GM18502 (cell line): ENCODE data around the gene PRR18.
"Not testable (repeated sequence)": the region's sequence is repeated elsewhere in the genome, so short reads cannot be mapped to it uniquely, and the experiment has no call there.

Experiments
- ATAC-seq: cut with Tn5 transposase; IDR thresholded peaks from one replicate; pipeline ENCODE4 v1.9.1; 2021; ENCODE audit warnings: mild to moderate bottlenecking; ENCODE audit not compliant: unreplicated experiment, poor library complexity

Gene PRR18, protein sequence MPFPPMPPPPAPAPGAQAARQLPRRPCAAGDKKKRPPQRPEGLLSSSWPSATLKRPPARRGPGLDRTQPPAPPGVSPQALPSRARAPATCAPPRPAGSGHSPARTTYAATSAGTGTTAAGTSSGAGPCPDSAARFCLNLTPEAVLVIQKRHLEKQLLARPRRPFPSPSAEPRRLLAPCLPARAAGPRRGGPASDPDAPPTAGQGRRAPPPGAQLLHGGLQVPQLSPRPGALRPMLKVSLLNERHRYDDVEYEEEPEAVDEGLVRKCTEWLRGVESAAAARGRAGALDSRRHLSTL

DNA sequence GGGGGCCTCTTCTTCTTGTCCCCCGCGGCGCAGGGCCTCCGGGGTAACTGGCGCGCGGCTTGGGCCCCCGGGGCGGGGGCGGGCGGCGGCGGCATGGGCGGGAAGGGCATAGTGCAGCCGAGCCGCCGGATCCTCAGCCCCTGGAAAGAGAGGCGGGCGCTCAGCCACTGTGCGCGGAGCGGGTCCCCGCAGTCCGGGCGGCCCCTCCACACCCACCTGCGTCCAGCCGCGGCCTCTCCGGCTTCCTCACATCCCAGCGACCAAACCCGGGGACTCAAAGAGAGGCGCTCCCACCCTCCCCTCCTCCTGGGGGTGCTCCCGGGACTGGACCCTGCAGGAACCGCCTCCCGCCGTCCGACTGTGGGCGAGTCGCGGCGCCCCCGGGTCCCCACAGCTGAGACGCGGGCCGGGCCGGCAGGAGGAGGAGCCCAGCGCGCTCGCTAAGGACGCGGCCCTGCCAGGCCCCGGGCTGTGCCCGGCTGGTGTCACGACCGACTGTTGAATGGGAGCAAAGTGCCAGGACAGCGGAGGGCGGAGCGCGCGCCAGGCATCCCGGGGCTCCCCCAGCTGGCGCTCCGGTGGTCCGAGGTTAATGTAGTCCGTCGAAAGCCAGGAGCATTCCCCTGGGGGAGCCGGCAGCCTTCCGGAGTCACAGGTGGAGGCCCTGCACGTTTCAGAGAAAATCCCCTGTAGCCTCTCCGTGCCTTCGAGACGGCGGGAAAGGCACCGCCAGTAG is at the start of gene PRR18:
Gene PRR18, minus strand, starts transcription at position 360 of the 736 bp plus-strand sequence. Its CDS starts 250 bp downstream, at position 110.
- peak; percentile 59 for ATAC-seq

DNA sequence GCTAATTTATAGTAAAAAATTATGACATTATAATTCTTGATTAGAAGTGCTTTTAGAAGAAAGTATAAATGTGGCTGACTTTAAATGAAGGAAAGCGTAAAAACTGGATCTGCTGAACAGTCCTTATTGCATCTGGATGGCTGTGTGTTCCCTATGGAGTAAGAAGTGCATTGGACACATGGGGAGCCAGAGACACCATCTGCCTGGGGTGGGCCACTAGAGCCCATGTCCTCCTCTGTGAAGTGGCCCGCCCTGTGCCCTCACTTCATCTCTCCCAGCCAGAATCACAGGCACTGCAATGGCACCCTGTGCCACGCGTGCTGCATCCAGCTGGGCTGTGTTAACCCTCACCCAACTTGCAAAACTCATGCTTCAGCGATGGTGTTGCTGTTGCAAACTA is 47.4 kb upstream of the PRR18 start:
- no peak for ATAC-seq

DNA sequence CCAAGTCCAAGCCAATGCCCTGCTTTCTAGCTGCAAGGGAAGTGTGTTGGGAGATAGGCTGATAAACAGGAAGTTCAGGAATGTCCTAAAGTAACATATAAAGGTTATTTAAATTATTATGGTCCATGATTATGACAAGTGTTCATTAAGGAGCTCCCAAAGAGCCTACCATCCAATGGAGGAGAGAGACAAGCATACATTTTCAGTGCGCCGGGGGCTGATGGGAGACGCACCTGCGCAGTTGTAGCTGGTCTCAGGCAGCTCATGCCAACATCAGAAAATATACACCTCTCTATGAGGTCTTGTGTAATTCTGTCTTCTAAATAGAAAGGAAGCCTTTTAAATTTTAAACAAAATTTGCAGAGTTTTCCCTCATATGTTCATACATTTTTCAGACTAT is 46.8 kb upstream of the PRR18 start:
- no peak for ATAC-seq

DNA sequence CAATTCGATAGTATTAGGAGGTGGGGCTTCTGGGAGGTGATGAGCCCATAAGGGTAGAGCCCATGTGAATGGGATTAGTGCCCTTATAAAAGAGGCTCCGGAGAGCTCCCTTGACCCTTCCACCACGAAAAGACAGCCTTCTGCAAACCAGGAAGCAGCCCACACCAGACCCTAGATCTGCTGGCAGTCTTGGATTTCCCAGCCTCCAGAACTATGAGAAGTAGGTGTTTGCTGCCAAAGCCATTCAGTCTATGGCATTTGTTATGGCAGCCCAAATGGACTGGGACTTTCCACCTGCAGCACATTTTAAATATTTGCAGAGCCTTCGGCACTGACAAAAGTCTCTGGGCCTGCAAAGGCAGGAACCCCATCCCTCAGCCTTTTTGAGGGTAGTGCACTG is 46.0 kb upstream of the PRR18 start:
- ATAC-seq = no peak

DNA sequence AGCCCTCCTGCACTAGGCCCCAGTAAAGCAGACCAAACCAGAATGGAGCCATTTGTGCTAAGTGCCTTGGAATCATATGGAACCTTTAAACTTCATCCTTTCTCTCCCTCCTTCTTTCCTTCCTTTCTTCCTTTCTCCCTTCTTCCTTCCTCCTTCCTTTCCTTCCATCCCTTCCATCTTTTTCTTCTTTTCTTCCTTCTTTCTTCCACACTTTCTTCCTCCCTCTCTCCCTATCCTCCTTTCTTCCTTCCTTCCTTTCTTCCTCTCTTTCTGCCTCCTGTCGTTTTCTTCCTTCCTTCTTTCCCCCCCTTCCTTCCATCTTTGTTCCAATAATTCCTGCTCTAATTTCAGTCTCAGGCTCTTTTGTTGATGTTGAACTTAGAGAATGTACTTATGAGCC is 45.3 kb upstream of the PRR18 start:
- ATAC-seq = no peak

DNA sequence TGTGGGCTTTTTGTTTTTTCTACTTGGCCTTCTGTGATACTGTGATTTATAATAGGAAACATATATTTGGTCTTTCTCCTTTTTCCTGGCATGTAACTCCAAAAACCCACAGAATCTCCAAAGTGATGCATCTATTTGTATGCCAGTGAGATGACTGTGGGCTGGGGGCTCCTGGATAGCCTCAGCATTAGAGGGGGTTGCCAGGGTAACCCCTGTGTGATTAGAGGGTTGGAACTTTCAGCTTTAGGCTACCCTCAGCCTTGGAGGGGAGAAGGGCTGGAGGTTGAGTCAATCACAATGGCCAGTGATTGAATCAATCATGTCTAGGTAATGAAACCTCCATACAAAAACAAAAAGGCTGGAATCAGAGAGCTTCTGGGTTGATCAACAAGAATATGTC is 44.7 kb upstream of the PRR18 start:
- no peak for ATAC-seq

DNA sequence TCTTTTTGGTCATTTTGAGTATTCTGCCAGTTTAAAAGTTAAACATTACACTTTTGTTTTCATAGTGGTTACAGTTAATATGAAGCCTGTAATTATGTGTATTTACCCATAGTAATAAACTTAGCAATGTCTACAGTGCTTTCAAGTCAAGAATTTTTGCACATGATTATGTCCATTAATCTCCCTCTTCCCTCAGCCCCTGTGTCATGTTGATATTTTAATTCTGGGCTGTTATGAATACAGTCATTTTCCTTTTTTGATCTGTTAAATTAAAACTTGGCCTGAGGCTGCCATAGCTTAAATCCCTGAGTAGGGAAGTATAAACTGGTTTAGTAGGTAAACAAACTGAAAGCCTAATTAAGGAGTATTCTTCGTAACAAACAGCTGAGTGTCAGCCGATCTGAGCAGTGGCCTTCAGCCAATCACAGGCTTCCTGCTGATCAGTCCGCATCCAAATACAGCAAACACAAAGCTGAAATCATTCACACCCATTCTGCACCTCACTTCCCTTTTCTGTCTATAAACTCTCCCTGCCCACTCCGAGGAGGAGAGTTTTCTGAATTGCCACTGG is 43.6 kb upstream of the PRR18 start:
- peak; percentile 99 for ATAC-seq

DNA sequence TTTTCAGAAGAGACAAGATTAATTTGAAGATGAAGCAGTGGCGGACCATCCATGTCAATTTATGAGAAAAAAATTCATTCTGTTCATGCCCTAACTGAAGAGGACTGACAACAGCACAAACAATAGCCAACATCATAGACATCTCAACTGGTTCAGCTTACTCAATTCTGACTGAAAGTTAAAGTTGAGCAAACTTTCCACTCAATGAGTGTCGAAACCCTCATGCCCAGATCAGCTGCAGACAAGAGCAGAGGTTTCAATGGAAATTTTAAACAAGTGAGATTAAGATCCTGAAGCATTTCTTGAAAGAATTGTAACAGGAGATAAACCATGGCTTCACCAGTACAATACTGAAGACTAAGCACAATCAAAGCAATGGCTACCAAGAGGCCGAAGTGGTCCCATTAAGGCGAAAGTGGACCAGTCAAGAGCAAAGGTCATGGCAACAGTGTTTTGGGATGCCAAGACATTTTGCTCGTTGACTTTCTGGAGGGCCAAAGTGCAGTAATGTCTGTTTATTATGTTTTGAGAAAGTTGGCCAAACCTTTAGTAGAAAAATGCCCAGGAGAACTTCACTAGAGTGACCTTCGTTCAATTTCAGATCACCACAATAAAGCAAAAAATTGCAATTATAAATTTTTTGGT is 40.2 kb upstream of the PRR18 start:
- ATAC-seq = no peak

DNA sequence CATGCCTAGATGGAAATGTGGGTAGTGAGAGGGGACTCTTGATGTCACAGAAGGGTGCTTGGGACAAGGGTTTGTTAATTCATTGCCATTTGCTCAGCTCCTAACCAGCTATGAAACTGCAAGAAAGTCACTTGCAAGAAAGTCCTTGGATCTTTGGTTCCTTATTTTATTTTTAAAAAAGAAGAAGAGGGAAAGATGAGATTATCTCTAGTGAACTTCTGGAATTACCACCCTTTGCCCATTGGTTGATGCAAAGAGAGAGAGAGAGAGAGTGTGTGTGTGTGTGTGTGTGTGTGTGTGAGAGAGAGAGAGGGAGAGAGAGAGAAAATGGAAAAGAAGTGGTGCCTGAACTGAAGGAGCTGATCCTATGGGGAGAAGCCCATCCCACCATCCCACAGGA is 38.8 kb upstream of the PRR18 start:
- ATAC-seq = no peak

DNA sequence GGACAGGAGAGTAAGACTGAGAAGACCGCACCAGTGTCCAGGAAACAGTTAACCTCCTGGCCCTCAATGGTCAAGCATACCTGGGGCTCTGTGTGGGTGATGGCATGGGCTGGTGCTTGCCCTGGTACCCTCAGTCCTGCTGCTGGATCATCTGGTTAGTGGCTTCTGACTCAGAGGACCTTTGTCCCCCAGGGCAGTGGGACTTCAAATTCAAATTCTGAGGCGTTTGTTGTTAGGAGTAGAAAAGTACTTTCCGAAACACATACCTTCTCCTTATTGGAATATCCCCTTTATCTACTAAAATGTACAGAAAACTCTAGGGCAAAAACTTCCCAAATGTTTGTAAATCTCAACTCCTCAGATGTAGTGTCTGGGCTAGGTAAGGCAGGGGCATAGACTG is 38.3 kb upstream of the PRR18 start:
- no peak for ATAC-seq

DNA sequence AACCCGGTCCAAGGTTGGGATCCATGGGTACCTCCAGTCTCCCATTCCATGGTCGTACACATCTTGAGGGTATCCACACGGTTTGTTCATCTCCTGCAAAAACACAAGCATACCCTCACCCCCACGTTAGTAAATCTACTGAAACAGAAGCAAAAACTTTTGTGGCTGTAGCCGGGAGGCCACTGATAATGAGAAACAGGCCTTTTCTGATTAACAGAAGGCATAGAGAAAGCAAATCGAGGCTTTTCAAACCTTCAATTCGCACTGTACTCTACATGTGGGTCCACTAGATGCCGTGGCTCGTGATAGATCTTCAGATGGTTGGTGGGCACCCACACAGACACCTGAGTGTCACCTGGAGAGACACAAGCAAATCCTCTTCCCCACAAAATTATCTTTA is 37.5 kb upstream of the PRR18 start:
- ATAC-seq = not testable (repeated sequence)

DNA sequence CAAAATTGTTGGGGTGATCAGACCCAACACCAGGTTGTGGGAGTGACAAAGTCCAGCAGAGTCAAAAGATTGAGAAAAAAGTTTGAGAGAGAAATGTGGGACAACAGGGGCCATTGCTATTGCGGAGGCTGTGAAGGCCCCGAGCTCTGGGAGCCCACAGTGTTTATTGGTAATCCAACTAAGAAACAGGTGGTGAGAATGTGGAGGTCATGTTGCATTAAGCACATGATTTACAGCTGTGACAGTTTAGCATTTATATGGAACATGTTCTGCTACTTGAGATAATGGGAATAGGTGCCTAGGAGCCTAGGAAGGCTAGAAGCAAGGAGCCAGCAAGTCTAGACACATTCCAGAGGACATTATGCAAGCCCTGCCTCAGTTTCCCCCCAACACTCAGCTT is 36.7 kb upstream of the PRR18 start:
- ATAC-seq = not testable (repeated sequence)

DNA sequence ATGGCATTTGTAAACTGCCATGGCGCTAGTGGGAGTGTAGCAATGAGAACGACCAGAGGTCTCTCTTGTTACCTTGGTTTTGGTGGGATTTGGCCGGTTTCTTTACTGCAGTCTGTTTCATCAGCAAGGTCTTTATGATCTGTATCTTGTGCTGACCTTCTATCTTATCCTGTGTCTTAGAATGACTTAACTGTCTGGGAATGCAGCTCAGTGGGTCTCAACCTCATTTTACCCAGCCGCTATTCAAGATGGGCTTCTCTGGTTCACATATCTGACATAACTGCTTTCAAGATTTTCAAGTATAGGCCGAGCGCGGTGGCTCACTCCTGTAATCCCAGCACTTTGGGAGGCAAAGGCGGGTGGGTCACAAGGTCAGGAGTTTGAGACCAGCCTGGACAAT is 36.0 kb upstream of the PRR18 start:
- ATAC-seq = no peak

DNA sequence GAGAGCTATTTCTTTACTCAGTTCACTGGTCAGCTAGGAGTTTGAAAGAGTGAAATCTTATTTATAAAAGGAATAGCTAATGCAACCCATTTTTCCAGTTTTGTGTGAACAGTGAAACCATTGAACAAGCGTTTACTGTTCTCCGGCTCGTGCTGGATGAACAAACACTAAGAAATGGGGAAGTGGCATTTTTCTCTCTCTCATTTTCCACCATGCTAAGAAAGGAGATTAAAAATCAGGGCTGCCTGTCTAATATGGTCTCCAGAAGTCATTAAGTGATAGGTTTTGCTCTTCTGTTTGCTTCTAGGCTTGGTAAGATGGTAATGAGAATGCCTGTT is 34.9 kb upstream of the PRR18 start:
- peak; percentile 41 for ATAC-seq

DNA sequence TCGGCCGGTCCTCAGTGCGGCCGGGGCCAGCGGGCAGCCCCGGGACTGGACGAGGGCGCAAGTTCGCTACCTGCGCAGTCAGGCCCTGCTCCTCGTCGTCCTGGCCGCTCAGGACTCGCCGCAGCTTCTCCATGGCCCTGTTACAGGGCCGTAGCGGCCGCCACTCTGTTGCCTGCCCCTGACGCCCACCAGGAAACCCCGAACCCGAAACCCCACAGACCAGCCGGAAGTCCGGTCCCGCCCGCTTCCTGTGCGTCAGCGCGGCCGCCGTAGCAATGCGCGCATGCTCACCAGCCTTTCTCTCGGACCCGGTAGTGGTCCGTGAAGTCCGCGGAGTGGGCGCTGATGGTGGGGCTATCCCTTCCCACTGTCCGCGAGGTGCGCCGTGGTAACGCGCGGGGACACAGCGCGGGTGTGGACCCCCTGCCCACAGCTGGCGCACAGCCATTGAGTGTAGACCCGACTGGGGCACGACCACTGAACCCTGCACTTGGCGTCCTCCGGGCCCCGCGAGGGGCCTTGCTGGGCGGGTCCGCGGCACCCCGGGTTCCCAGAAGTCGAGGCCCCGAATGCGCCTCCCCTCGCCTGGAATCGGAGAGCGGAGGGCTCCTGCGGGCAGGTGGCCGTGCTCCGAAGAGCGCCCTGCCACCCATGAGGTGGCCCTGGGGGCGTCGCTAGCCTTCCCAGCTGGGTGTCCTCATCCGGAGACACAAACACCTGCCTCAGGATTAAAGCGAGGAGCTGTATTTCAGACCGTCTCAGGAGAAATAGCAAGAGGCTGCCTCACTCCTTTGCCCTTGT is 34.4 kb upstream of the PRR18 start, which contains the start of gene SFT2D1:
Gene SFT2D1, minus strand, starts transcription at position 197 of the 801 bp plus-strand sequence. Its CDS starts 64 bp downstream, at position 133.
- peak; percentile 91 for ATAC-seq

DNA sequence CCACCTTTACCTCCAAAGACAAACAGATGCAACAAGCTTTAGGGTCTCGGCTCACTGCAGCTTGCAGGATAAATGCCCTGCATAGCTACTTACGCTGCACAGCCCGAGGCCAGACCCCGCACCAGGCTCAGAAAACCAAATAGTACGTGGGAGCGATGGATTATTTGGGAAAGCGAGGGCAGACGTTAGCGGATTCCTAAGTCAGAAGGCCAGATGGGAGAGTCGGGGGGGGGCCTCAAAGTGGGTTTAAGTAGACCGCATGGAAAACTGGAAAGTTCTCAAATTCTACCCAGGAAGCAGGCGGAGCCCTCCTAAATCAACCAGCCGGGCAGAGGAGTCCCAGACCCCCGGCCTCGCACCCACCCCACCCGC is 33.8 kb upstream of the PRR18 start:
- ATAC-seq = no peak

DNA sequence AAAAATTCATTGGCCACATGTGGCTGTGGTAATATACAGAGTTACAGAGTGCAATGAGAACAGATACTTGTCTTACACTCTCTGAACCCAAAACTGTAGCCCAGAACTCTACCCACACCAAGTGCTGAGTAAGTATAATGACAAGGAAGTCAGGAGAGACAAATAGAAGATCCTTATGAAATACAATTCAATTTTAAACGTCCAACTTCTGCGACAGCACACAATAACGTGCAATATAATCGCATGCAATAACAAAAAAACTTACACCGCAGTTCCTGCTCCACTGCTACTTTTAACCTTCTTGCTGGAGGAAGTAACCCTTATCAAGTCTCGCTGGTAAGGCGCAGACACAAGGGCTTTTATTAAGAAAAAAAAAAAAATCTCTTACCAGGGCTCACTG is 33.3 kb upstream of the PRR18 start:
- no peak for ATAC-seq

DNA sequence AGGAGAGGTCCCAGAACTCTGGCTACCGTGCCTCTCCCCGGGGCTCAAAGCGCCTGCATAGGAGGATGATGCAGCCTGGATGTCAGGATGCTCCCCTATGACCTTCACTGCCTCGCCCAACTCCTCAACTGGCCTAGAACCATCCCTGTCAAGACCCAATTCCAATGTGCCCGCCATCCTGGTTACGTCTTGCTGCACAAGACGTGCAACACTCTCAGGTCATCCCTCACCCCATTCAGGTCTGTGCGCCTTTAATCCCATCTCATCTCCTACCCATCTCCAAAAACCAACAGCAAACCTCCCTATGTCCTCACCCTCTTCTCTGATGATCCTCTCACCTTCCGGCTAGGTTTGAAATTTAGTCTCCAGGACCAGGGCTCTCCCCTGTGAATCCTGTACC is 30.7 kb upstream of the PRR18 start:
- ATAC-seq = no peak

DNA sequence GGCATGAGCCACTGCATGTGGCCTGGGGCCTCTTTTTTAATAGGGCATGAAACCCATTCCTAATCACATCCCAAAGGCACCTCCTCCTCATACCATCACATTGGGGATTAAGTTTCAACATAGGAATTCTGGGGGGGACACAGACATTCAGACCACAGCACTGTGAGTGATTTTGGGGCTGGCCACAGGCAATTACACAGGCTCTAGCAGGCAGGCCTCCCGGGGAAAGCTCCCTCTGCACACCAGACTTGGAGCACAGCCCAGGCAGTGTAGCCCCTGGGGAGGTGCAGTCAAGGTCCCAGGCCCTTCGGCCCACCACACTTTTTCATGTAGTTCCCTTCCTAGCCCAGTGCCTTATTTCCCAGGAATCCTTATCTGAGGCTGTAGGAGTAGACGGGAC is 28.7 kb upstream of the PRR18 start:
- ATAC-seq = no peak
